Activated B cell treated with CpG ODN at 0.5 μM for 24 hours (primary cell): ENCODE measurements around the gene GRM2. TPM values are rescaled to one million over a fixed set of nuclear protein-coding genes. Genes with fewer than 3 reads are reported as not detected.

Source experiments
- ATAC-seq: fragments of 200-7000 bp; cut with Tn5 transposase; one replicate; pipeline ENCODE4 v1.10.0; 2021; ENCODE audit warnings: low read depth, mild to moderate bottlenecking, moderate library complexity
- CTCF ChIA-PET: fragments of 350-600 bp; sonication (Branson Sonifier 250); formaldehyde crosslinking; loops from one replicate; lab custom pipeline; 2021; ENCODE audit warnings: antibody characterized with exemption; lab: Charles Lee
- POLR2A ChIA-PET: fragments of 350-600 bp; sonication (Branson Sonifier 250); formaldehyde crosslinking; loops from one replicate; lab custom pipeline; 2021; ENCODE audit warnings: antibody characterized with exemption; lab: Charles Lee
- DNase-seq: peaks from one replicate; pipeline ENCODE4 v3.0.0; 2022
- H3K27ac Mint-ChIP-seq: one replicate; pipeline ENCODE4 v1.8.0; 2020; ENCODE audit warnings: mixed read lengths
- H3K27me3 Mint-ChIP-seq: one replicate; pipeline ENCODE4 v1.8.0; 2021; ENCODE audit warnings: mixed read lengths
- H3K36me3 Mint-ChIP-seq: one replicate; pipeline ENCODE4 v1.8.0; 2021; ENCODE audit warnings: low read depth, mixed read lengths
- H3K4me1 Mint-ChIP-seq: one replicate; pipeline ENCODE4 v1.8.0; 2021; ENCODE audit warnings: mixed read lengths
- H3K4me3 Mint-ChIP-seq: one replicate; pipeline ENCODE4 v1.8.0; 2020; ENCODE audit warnings: mild to moderate bottlenecking, mixed read lengths
- H3K9me3 Mint-ChIP-seq: one replicate; pipeline ENCODE4 v1.8.0; 2020; ENCODE audit warnings: mixed read lengths
- intact Hi-C: fragments of 100-400 bp; cut with micrococcal nuclease; formaldehyde crosslinking; loops from one replicate; pipeline ENCODE4 v1.15.1; 2024
- total RNA-seq: library from RNA; stranded (reverse); gene quantifications from 2 replicates; pipeline ENCODE4 v1.2.3, GENCODE V29; 2022
- TF ChIP-seq, protein P1 (sequence below): fragments of 200-600 bp; IDR thresholded peaks from one replicate; pipeline ENCODE4 v1.8.0; 2022; ENCODE audit warnings: antibody characterized with exemption, mild to moderate bottlenecking

GRM2 gene
- total RNA-seq, 1 donor from 2014 or later = 0.58 TPM

DNA sequence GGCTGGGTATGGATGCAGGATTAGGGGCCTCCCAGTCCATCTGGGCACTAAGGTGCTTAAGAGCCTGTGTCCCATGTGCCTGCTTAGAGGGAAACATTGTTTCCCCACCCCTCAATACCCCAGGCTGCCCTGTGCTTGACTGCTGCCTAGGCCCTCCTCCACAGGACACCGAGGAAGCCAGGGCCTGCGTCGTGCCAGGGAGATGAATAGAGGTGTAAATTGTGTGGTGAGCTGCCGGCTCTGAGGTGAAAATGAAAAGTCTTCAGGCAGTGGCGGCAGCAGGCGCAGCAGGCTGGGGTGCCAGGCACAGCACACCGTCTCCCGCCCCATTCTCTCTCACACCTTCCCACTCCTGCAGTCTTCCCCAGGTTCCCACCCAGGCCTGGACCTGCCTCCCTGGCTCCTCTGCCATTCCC, 13.9 kb upstream of the GRM2 start:
- Mint-ChIP-seq H3K4me3 (no peak overlapping the region), H3K27ac (no peak overlapping the region), H3K36me3 (peaks cover 74% of the 10 kb centered on the region), H3K4me1 (peaks cover 5% of the 10 kb centered on the region), H3K27me3 (no peaks in the 10 kb centered on the region), H3K9me3 (no peaks in the 10 kb centered on the region)
- intact Hi-C loops = no loop called here
- POLR2A ChIA-PET = interaction anchor here (0.6 kb wide), 1 partner anchor 163 kb away, joined by 5 read pairs; no protein-coding TSS in a partner anchor
- no peak for DNase-seq
- TF ChIP-seq, protein P1, sequence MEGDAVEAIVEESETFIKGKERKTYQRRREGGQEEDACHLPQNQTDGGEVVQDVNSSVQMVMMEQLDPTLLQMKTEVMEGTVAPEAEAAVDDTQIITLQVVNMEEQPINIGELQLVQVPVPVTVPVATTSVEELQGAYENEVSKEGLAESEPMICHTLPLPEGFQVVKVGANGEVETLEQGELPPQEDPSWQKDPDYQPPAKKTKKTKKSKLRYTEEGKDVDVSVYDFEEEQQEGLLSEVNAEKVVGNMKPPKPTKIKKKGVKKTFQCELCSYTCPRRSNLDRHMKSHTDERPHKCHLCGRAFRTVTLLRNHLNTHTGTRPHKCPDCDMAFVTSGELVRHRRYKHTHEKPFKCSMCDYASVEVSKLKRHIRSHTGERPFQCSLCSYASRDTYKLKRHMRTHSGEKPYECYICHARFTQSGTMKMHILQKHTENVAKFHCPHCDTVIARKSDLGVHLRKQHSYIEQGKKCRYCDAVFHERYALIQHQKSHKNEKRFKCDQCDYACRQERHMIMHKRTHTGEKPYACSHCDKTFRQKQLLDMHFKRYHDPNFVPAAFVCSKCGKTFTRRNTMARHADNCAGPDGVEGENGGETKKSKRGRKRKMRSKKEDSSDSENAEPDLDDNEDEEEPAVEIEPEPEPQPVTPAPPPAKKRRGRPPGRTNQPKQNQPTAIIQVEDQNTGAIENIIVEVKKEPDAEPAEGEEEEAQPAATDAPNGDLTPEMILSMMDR = no peak
- no peak for ATAC-seq
- CTCF ChIA-PET = no interaction called here

DNA sequence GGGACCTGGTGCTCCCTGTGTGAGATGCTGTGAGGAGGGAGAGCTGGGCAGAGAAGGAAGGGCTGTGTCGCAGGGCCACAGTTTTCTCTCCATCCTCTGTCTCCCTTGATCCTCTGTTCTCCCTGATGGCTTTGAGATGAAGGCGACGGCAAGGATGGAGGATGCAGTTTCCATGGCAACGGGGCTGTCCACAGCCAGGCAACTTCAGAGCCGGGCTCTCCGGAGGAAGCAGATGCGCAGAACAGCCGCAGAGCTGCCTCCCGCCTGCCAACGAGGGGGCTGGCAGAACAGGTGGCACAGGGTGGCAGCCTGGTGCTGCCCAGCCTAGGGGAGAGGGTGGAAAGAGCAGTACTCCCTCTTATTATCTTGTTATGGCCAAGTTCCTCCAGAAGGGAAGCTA, 9.9 kb upstream of the GRM2 start:
- H3K36me3 Mint-ChIP-seq = peaks cover 82% of the 10 kb centered on the region
- TF ChIP-seq, protein P1 = no peak

GRCh38 chr3:51698209-51698608, 8.7 kb upstream of the GRM2 start:
- ChIA-PET POLR2A (no interaction called here), CTCF (no interaction called here)
- H3K4me1 Mint-ChIP-seq = no peaks in the 10 kb centered on the region
- H3K4me3 Mint-ChIP-seq = no peak overlapping the region
- intact Hi-C loops = no loop called here
- DNase-seq (no peak), ATAC-seq (no peak)
- peaks cover 83% of the 10 kb centered on the region for H3K36me3 Mint-ChIP-seq
- H3K27me3 Mint-ChIP-seq = no peaks in the 10 kb centered on the region
- H3K27ac Mint-ChIP-seq = no peak overlapping the region
- H3K9me3 Mint-ChIP-seq = no peaks in the 10 kb centered on the region
- TF ChIP-seq, protein P1 = no peak

More for the DNA sequence above, 9.9 kb upstream of the GRM2 start:
- no peaks in the 10 kb centered on the region for H3K4me1 Mint-ChIP-seq
- no peak overlapping the region for H3K27ac Mint-ChIP-seq
- intact Hi-C loops = no loop called here
- no peak overlapping the region for H3K4me3 Mint-ChIP-seq
- no peaks in the 10 kb centered on the region for H3K27me3 Mint-ChIP-seq
- no peak for ATAC-seq
- ChIA-PET POLR2A (no interaction called here), CTCF (no interaction called here)
- DNase-seq = no peak
- no peaks in the 10 kb centered on the region for H3K9me3 Mint-ChIP-seq

DNA sequence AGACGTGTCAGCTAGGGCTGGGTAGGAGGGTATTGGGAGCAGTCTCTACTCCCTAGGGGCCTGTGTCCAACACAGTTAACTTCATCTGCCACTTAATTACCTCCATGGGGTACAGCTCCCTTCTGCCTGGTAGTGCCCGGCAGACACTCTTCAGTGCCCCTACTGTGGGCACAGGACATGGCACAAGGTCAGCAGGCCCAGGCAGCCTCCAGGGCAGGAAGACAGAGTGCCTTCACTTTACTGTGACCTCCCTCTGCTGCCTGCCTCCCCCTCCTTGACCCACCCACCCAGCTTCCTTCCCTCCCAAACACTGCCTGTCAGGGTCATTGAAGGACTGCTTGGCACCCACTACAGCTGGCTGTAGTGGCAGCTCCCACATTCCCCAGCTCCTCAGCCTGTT, 6.5 kb upstream of the GRM2 start:
- H3K27me3 Mint-ChIP-seq = no peaks in the 10 kb centered on the region
- ChIA-PET POLR2A (no interaction called here), CTCF (no interaction called here)
- ATAC-seq = no peak
- TF ChIP-seq, protein P1 = no peak
- H3K36me3 Mint-ChIP-seq = peaks cover 86% of the 10 kb centered on the region
- intact Hi-C loops = no loop called here
- no peaks in the 10 kb centered on the region for H3K4me1 Mint-ChIP-seq
- no peak overlapping the region for H3K4me3 Mint-ChIP-seq
- H3K27ac Mint-ChIP-seq = no peak overlapping the region
- DNase-seq = no peak
- no peaks in the 10 kb centered on the region for H3K9me3 Mint-ChIP-seq

DNA sequence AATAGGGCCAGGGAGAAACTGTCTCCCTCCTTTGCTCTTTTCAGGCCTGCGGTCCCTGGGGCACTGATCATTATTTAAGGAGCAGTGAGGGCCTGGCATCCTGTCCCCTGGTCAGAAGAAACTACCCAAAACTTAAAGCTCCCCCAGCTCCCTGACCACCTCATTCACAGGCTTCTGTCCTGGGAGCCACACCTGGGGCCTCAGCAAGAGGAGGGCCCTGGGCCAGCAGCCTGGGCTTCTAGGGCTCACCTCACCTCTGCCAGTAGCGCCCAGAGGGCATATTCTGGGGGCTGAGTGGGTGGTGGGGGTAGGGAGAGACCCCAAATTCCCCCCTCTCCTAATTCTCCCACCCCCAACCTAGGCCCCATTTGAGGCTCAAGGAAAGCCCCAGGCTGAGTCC, 4.7 kb upstream of the GRM2 start:
- ChIA-PET CTCF (no interaction called here), POLR2A (no interaction called here)
- H3K36me3 Mint-ChIP-seq = peaks cover 76% of the 10 kb centered on the region
- no peak overlapping the region for H3K27ac Mint-ChIP-seq
- no peak overlapping the region for H3K4me3 Mint-ChIP-seq
- intact Hi-C loops = no loop called here
- ATAC-seq (no peak), DNase-seq (no peak)
- peaks cover 4% of the 10 kb centered on the region for H3K4me1 Mint-ChIP-seq
- TF ChIP-seq, protein P1 = no peak
- H3K27me3 Mint-ChIP-seq = no peaks in the 10 kb centered on the region
- no peaks in the 10 kb centered on the region for H3K9me3 Mint-ChIP-seq
